ENCODE data around the gene RNF121.

DNA sequence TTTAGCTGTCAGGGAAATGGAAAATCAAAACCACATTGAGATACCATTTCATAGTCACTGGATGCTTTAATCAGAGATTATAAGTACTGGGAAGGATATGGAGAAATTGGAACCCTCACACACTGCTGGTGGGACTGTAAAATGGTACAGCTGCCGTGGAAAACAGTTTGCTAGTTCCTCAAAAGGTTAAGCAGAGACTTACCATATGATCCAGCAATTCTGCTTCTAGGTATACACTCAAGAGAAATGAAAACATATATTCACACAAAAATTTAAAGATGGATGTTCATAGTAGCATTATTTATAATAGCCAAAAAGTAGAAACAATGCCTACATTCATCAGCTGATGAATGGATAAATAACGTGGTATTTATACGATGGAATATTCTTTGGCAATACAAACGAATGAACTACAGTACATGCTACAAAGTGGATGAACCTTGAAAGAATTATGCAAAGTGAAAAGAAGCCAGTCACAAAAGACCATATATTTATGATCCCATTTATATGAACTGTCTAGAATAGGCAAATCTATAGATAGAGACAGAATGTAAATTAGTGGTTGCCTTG lies 23.0 kb downstream of the RNF121 start:
- TF ChIP-seq CTCF (IDR thresholded peaks at IDR 0.05) (no peak), POLR2AphosphoS5 (IDR thresholded peaks at IDR 0.05) (no peak), POLR2A (IDR thresholded peaks at IDR 0.05) (no peak), EP300 (IDR thresholded peaks at IDR 0.05) (no peak)
